Amygdala (tissue), 56 donors: ENCODE measurements around the gene GCK.
A peak's percentile ranks its signal among the peaks of the same experiment; 100 is the strongest.
"Not testable (repeated sequence)": the region's sequence is repeated elsewhere in the genome, so short reads cannot be mapped to it uniquely, and the experiment has no call there.

Experiments used
- DNase-seq, 56 donors: peaks; one replicate each; lab custom pipeline; 2025; lab: John Stamatoyannopoulos, UW

The GCK gene

GRCh38 chr7:44126574-44126973 is 62.7 kb downstream of the GCK start:
- DNase-seq: not testable (repeated sequence)

GRCh38 chr7:44124822-44125202 is 64.4 kb downstream of the GCK start:
- DNase-seq: no peak

GRCh38 chr7:44123190-44124003 is 65.8 kb downstream of the GCK start, which contains the start of gene POLD2:
POLD2 (minus strand) TSS chr7:44123548; CDS start chr7:44122053, 1,495 bp downstream.
- peak; percentile 61 to 98 (median 95) for DNase-seq

- no peak for DNase-seq
Measured at GRCh38 chr7:44122529-44122928, 66.7 kb downstream of the GCK start.

- DNase-seq: no peak
Measured at GRCh38 chr7:44121761-44122420, 67.3 kb downstream of the GCK start.

GRCh38 chr7:44120395-44120794 is 68.8 kb downstream of the GCK start:
- DNase-seq: no peak

- no peak for DNase-seq
Measured at GRCh38 chr7:44119829-44120380, 69.3 kb downstream of the GCK start.

- no peak for DNase-seq
Measured at GRCh38 chr7:44117801-44118429, 71.3 kb downstream of the GCK start.

- DNase-seq: no peak
Measured at GRCh38 chr7:44116789-44117666, 72.2 kb downstream of the GCK start.

- no peak for DNase-seq
Measured at GRCh38 chr7:44116087-44116788, 73.0 kb downstream of the GCK start.

GRCh38 chr7:44114586-44115310 is 74.5 kb downstream of the GCK start:
- peak in 54 of 56 donors; percentile 16 to 92 (median 72) for DNase-seq

GRCh38 chr7:44113764-44114354 is 75.4 kb downstream of the GCK start:
- no peak for DNase-seq

- no peak for DNase-seq
Measured at GRCh38 chr7:44112997-44113763, 76.1 kb downstream of the GCK start.

- no peak for DNase-seq
Measured at GRCh38 chr7:44112231-44112996, 76.8 kb downstream of the GCK start.

- no peak for DNase-seq
Measured at GRCh38 chr7:44111761-44112160, 77.5 kb downstream of the GCK start.

GRCh38 chr7:44110719-44111635 is 78.3 kb downstream of the GCK start:
- no peak for DNase-seq
